GM12891 (cell line): Measurements from ENCODE around the gene STOML1.

Experiments
- POLR2A ChIP-seq: IDR thresholded peaks from 2 replicates; pipeline ENCODE4 v1.6.1; 2011; ENCODE audit warnings: low read depth, low read length, control low read depth
- POLR2AphosphoS5 ChIP-seq: IDR thresholded peaks from 2 replicates; pipeline ENCODE4 v1.6.1; 2011; ENCODE audit warnings: low read depth, low read length, control low read depth
- SPI1 ChIP-seq: IDR thresholded peaks from 2 replicates; pipeline ENCODE4 v1.6.1; 2011; ENCODE audit warnings: low read depth, low read length, control low read depth
- TAF1 ChIP-seq: IDR thresholded peaks from 2 replicates; pipeline ENCODE4 v1.6.1; 2011; ENCODE audit warnings: low read depth, low read length, control low read depth

DNA sequence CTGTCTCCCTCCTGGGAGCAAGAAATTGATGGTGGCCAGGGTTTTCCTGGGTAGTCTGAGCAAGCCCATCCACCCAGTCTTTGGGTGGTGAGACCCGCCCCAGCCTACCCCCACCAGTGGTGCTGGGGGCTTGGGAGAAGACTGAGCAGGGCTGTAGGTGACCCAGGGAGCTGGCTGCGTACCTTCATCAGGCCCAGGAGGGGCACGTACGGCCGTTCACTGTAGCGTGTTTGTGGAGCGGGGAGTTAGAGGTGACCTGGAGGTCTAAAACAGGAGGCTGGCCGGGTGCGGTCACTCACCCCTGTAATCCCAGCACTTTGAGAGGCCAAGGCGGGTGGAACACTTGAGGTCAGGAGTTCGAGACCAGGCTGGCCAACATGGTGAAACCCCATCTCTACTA, 54.4 kb downstream of the STOML1 start:
- TF ChIP-seq POLR2A: no peak
- TF ChIP-seq TAF1: no peak
- no peak for TF ChIP-seq POLR2AphosphoS5
- TF ChIP-seq SPI1: no peak
